HuH-7.5 (cell line): ENCODE measurements around the gene ZNF593.

Experiments used
- DNase-seq: peaks from one replicate; pipeline ENCODE4 v3.0.0; 2011; ENCODE audit warnings: low spot score

The ZNF593 gene

GRCh38 chr1:26148887-26149286, 20.8 kb upstream of the ZNF593 start:
- no peak for DNase-seq

GRCh38 chr1:26153966-26154532, 15.7 kb upstream of the ZNF593 start:
- DNase-seq: no peak

- no peak for DNase-seq
Measured at GRCh38 chr1:26154750-26155149, 15.0 kb upstream of the ZNF593 start.

GRCh38 chr1:26155370-26156284, 14.1 kb upstream of the ZNF593 start:
- no peak for DNase-seq

GRCh38 chr1:26156285-26157038, 13.2 kb upstream of the ZNF593 start:
- no peak for DNase-seq

GRCh38 chr1:26158271-26158907, 11.3 kb upstream of the ZNF593 start:
- no peak for DNase-seq

GRCh38 chr1:26158908-26159742, 10.6 kb upstream of the ZNF593 start, which contains the start of gene FAM110D:
TSS of gene FAM110D (plus strand) at chr1:26159079. CDS start at chr1:26161292, 2,213 bp downstream.
- DNase-seq: no peak

- no peak for DNase-seq
Measured at GRCh38 chr1:26159743-26160039, 10.0 kb upstream of the ZNF593 start.

GRCh38 chr1:26160527-26161414, 8.9 kb upstream of the ZNF593 start:
- DNase-seq: no peak

GRCh38 chr1:26161415-26162219, 8.1 kb upstream of the ZNF593 start:
- DNase-seq: peak; percentile 65

GRCh38 chr1:26162220-26162709, 7.4 kb upstream of the ZNF593 start:
- DNase-seq: no peak

GRCh38 chr1:26163684-26164035, 6.0 kb upstream of the ZNF593 start:
- no peak for DNase-seq

GRCh38 chr1:26164036-26164860, 5.5 kb upstream of the ZNF593 start:
- DNase-seq: peak; percentile 75

GRCh38 chr1:26164861-26165842, 4.6 kb upstream of the ZNF593 start:
- DNase-seq: no peak

- DNase-seq: no peak
Measured at GRCh38 chr1:26166719-26167281, 2.9 kb upstream of the ZNF593 start.

GRCh38 chr1:26168410-26169197, 1.1 kb upstream of the ZNF593 start, which contains the start of gene C1orf232:
TSS of gene C1orf232 (minus strand) at chr1:26168963. CDS start at chr1:26168499, 464 bp downstream.
- DNase-seq: no peak
